HepG2 (cell line): ENCODE data around the gene MGMT. TPM values are rescaled to one million over a fixed set of nuclear protein-coding genes. Genes with fewer than 3 reads are reported as not detected.

Experiments used
- BCL6 ChIP-seq: IDR thresholded peaks from 2 replicates; pipeline ENCODE4 v1.6.1; 2016; ENCODE audit warnings: missing genetic modification reagents, missing compliant biosample characterization
- CEBPB ChIP-seq: IDR thresholded peaks from 2 replicates; pipeline ENCODE4 v1.6.1; 2011; ENCODE audit warnings: low read depth, low read length, improper control_type of control experiment, borderline replicate concordance
- EED ChIP-seq: sonication (generic); formaldehyde crosslinking; IDR thresholded peaks from 2 replicates; pipeline ENCODE4 v1.5.0; 2020; ENCODE audit warnings: mild to moderate bottlenecking, missing genetic modification reagents
- FOXO1 ChIP-seq: sonication (generic); formaldehyde crosslinking; IDR thresholded peaks from 2 replicates; pipeline ENCODE4 v1.4.0; 2020; ENCODE audit warnings: missing genetic modification reagents
- GATAD2A ChIP-seq: IDR thresholded peaks from 2 replicates; pipeline ENCODE4 v1.6.1; 2016
- ISL2 ChIP-seq: sonication (generic); formaldehyde crosslinking; IDR thresholded peaks from 2 replicates; pipeline ENCODE4 v1.5.0; 2020; ENCODE audit warnings: missing genetic modification reagents
- KAT2B ChIP-seq: fragments of 150-350 bp; IDR thresholded peaks from 2 replicates; pipeline ENCODE4 v1.6.1; 2014; ENCODE audit warnings: low read depth, low read length, borderline replicate concordance
- NFYC ChIP-seq: IDR thresholded peaks from 2 replicates; pipeline ENCODE4 v1.6.1; 2016; ENCODE audit warnings: missing genetic modification reagents, missing compliant biosample characterization
- NR2F1 ChIP-seq, 2 experiments: fragments of 450-650 bp in 1 of 2; formaldehyde crosslinking in 1 of 2; IDR thresholded peaks; 2 replicates each; pipeline versions ENCODE4 v1.5.0 to v1.6.1; 2016 to 2020; ENCODE audit warnings: mild to moderate bottlenecking in 1 of 2, missing compliant biosample characterization in 1 of 2, missing genetic modification reagents in 1 of 2, moderate library complexity in 1 of 2
- SAP130 ChIP-seq: IDR thresholded peaks from 2 replicates; pipeline ENCODE4 v1.6.1; 2016; ENCODE audit warnings: low read depth
- SMC3 ChIP-seq: IDR thresholded peaks from 2 replicates; pipeline ENCODE4 v1.6.1; 2011; ENCODE audit warnings: low read length, improper control_type of control experiment
- SOX6 ChIP-seq, 2 experiments: fragments of 450-650 bp in 1 of 2; sonication (generic) in 1 of 2; formaldehyde crosslinking in 1 of 2; IDR thresholded peaks; 2 replicates each; pipeline versions ENCODE4 v1.4.0 to v1.6.1; 2017 to 2020; ENCODE audit warnings: antibody characterized with exemption in 1 of 2, mild to moderate bottlenecking in 1 of 2, missing genetic modification reagents in 1 of 2
- SP5 ChIP-seq: IDR thresholded peaks from 2 replicates; pipeline ENCODE4 v1.6.1; 2016; ENCODE audit warnings: low read depth, borderline replicate concordance
- SRSF9 ChIP-seq: fragments of 200-400 bp; formaldehyde crosslinking; IDR thresholded peaks from 2 replicates; pipeline ENCODE4 v1.6.1; 2018; ENCODE audit warnings: borderline replicate concordance, mild to moderate bottlenecking, low read depth, low read length; ENCODE audit not compliant: insufficient read depth, poor library complexity, severe bottlenecking
- TBP ChIP-seq: sonication (generic); formaldehyde crosslinking; IDR thresholded peaks from 2 replicates; pipeline ENCODE4 v1.5.0; 2020; ENCODE audit warnings: missing genetic modification reagents
- TCF7 ChIP-seq: sonication (generic); IDR thresholded peaks from 2 replicates; pipeline ENCODE4 v1.6.1; 2016; ENCODE audit warnings: antibody characterized with exemption, low read depth
- ZEB1 ChIP-seq: IDR thresholded peaks from 2 replicates; pipeline ENCODE4 v1.6.1; 2012; ENCODE audit warnings: mild to moderate bottlenecking, low read depth, inconsistent platforms; ENCODE audit not compliant: insufficient replicate concordance
- ZGPAT ChIP-seq: IDR thresholded peaks from 2 replicates; pipeline ENCODE4 v1.6.1; 2016; ENCODE audit warnings: mild to moderate bottlenecking
- ZNF264 ChIP-seq: sonication (generic); formaldehyde crosslinking; IDR thresholded peaks from 2 replicates; pipeline ENCODE4 v1.4.0; 2020; ENCODE audit warnings: missing genetic modification reagents
- ZNF274 ChIP-seq: sonication (generic); formaldehyde crosslinking; IDR thresholded peaks from 2 replicates; pipeline ENCODE4 v1.5.1; 2020; ENCODE audit warnings: mild to moderate bottlenecking, missing genetic modification reagents
- ZNF280B ChIP-seq: sonication (generic); formaldehyde crosslinking; IDR thresholded peaks from 2 replicates; pipeline ENCODE4 v1.5.0; 2020; ENCODE audit warnings: missing genetic modification reagents, mild to moderate bottlenecking, borderline replicate concordance
- ZNF484 ChIP-seq: sonication (generic); formaldehyde crosslinking; IDR thresholded peaks from 2 replicates; pipeline ENCODE4 v1.5.1; 2020; ENCODE audit warnings: mild to moderate bottlenecking, low read depth, missing genetic modification reagents, borderline replicate concordance
- ZNF552 ChIP-seq: sonication (generic); formaldehyde crosslinking; IDR thresholded peaks from 2 replicates; pipeline ENCODE4 v1.9.0; 2022; ENCODE audit warnings: missing genetic modification reagents, mild to moderate bottlenecking, borderline replicate concordance
- ZNF574 ChIP-seq: sonication (generic); formaldehyde crosslinking; IDR thresholded peaks from 2 replicates; pipeline ENCODE4 v1.4.0; 2020; ENCODE audit warnings: missing genetic modification reagents
- ZNF740 ChIP-seq: sonication (generic); formaldehyde crosslinking; IDR thresholded peaks from 2 replicates; pipeline ENCODE4 v1.4.0; 2020; ENCODE audit warnings: missing genetic modification reagents
- ZNF83 ChIP-seq: sonication (generic); formaldehyde crosslinking; IDR thresholded peaks from 2 replicates; pipeline ENCODE4 v1.4.0; 2020; ENCODE audit warnings: missing genetic modification reagents, mild to moderate bottlenecking, borderline replicate concordance
- ZSCAN20 ChIP-seq: sonication (generic); formaldehyde crosslinking; IDR thresholded peaks from 2 replicates; pipeline ENCODE4 v1.4.0; 2020; ENCODE audit warnings: missing genetic modification reagents, mild to moderate bottlenecking, borderline replicate concordance
- polyA plus RNA-seq, 8 experiments: library from polyadenylated mRNA; depleted of rRNA in 3 of 8; stranded (reverse) in 7 of 8; unstranded in 1 of 8; fragments of >200 nt; fragmentation: Illumina TruSeq in 4 of 8; extraction: Trizol in 4 of 8; gene quantifications; 2 replicates each; pipeline versions ENCODE4 v1.2.1 to v1.2.3, GENCODE V29; 2011 to 2016; ENCODE audit warnings: low read depth in 4 of 8, missing spikeins in 1 of 8, mixed read lengths in 1 of 8; ENCODE audit not compliant: insufficient read depth in 1 of 8
- total RNA-seq, 5 experiments: library from RNA; depleted of rRNA; stranded (reverse); fragments of >200 nt; fragmentation: Illumina TruSeq; extraction: Trizol; gene quantifications; 2 replicates each; pipeline ENCODE4 v1.2.3, GENCODE V29; 2016; ENCODE audit warnings: low read depth in 1 of 5

Gene MGMT
- total and polyA plus RNA-seq, 2 of the 13 experiments (the other 11 are each of a cell fraction or from before 2014, with no cell fraction given), result 12.0 to 19.5 TPM

- TF ChIP-seq ZNF574 (CRISPR knock-in tag), result 0 out of 2 replicates have a peak, but pooled peaks have one; percentile 21
- TF ChIP-seq KAT2B, result no peak
- peak; percentile 18; the same call in 1 of the 2 replicates for TF ChIP-seq SMC3
- no peak for TF ChIP-seq ZGPAT
- TF ChIP-seq SRSF9, result no peak
- TF ChIP-seq TBP, result no peak
- peak; percentile 64 for TF ChIP-seq ZEB1
- no peak for TF ChIP-seq ZNF740 (CRISPR knock-in tag)
- TF ChIP-seq ZNF274, result no peak
- TF ChIP-seq BCL6 (CRISPR knock-in tag), result peak; percentile 85
- no peak for TF ChIP-seq EED (CRISPR knock-in tag)
- peak; percentile 51; the same call in 1 of the 2 replicates for TF ChIP-seq SAP130 (CRISPR knock-in tag)
- TF ChIP-seq CEBPB, result peak; percentile 83
- peak; percentile 76 for TF ChIP-seq TCF7
- TF ChIP-seq FOXO1 (CRISPR knock-in tag), result 0 out of 2 replicates have a peak, but pooled peaks have one; percentile 25
- peak; percentile 42; the same call in 1 of the 2 replicates for TF ChIP-seq ZNF264 (CRISPR knock-in tag)
- TF ChIP-seq ZNF484 (CRISPR knock-in tag), result no peak
- TF ChIP-seq ZNF552 (CRISPR knock-in tag), result no peak
- TF ChIP-seq ISL2 (CRISPR knock-in tag), result peak; percentile 24; the same call in 1 of the 2 replicates
- TF ChIP-seq NFYC (CRISPR knock-in tag), result no peak
- TF ChIP-seq GATAD2A, result peak; percentile 65; the same call in 1 of the 2 replicates
- no peak for TF ChIP-seq ZSCAN20 (CRISPR knock-in tag)
- TF ChIP-seq SP5 (CRISPR knock-in tag), result no peak
- TF ChIP-seq SOX6 (IDR thresholded peaks at IDR 0.05), result no peak
- TF ChIP-seq SOX6 (CRISPR knock-in tag; IDR thresholded peaks at IDR 0.05), result peak; percentile 95
- no peak for TF ChIP-seq ZNF280B
- TF ChIP-seq ZNF83 (CRISPR knock-in tag), result no peak
- peak; percentile 81 to 88 for TF ChIP-seq NR2F1 (CRISPR knock-in tag; IDR thresholded peaks at IDR 0.05)
Observed at GRCh38 chr10:129642427-129642826, 175.4 kb downstream of the MGMT start (continued).
